H9 (cell line): ENCODE results near the gene ERP44. TPM values are rescaled to one million over a fixed set of nuclear protein-coding genes. Genes with fewer than 3 reads are reported as not detected.

Experiments
- DNase-seq: peaks from one replicate; pipeline ENCODE4 v3.0.0-alpha.2; 2017
- H2AFZ ChIP-seq: one replicate; pipeline ENCODE4 v1.6.1; 2013; ENCODE audit warnings: mild to moderate bottlenecking, low read length, control low read depth, moderate library complexity
- H2AK5ac ChIP-seq: 2 replicates; pipeline ENCODE4 v1.6.1; 2013; ENCODE audit warnings: low read length, control low read depth, mixed read lengths; ENCODE audit not compliant: insufficient read length
- H2BK120ac ChIP-seq: one replicate; pipeline ENCODE4 v1.6.1; 2013; ENCODE audit warnings: low read depth, mild to moderate bottlenecking, low read length, control low read depth, inconsistent platforms; ENCODE audit not compliant: poor library complexity, severe bottlenecking
- H2BK12ac ChIP-seq: 2 replicates; pipeline ENCODE4 v1.6.1; 2013; ENCODE audit warnings: low read length, control low read depth, mixed read lengths, low read depth; ENCODE audit not compliant: insufficient read length
- H2BK15ac ChIP-seq: 2 replicates; pipeline ENCODE4 v1.6.1; 2013; ENCODE audit warnings: low read depth, low read length, control low read depth
- H2BK20ac ChIP-seq: one replicate; pipeline ENCODE4 v1.6.1; 2013; ENCODE audit warnings: low read depth, mild to moderate bottlenecking, low read length, control low read depth, inconsistent platforms; ENCODE audit not compliant: poor library complexity, severe bottlenecking
- H2BK5ac ChIP-seq: 2 replicates; pipeline ENCODE4 v1.6.1; 2013; ENCODE audit warnings: low read length, control low read depth, mixed read lengths; ENCODE audit not compliant: insufficient read length
- H3K14ac ChIP-seq: 2 replicates; pipeline ENCODE4 v1.6.1; 2013; ENCODE audit warnings: low read length, control low read depth; ENCODE audit not compliant: insufficient read depth
- H3K18ac ChIP-seq: 2 replicates; pipeline ENCODE4 v1.6.1; 2013; ENCODE audit warnings: low read depth, mild to moderate bottlenecking, mixed read lengths, low read length, control low read depth; ENCODE audit not compliant: insufficient read length
- H3K23ac ChIP-seq: 2 replicates; pipeline ENCODE4 v1.6.1; 2013; ENCODE audit warnings: low read length, control low read depth, mixed read lengths, low read depth; ENCODE audit not compliant: insufficient read length
- H3K23me2 ChIP-seq: 2 replicates; pipeline ENCODE4 v1.6.1; 2013; ENCODE audit warnings: low read depth, mild to moderate bottlenecking, mixed read lengths, low read length, control low read depth; ENCODE audit not compliant: insufficient read length, poor library complexity, severe bottlenecking
- H3K27ac ChIP-seq: 2 replicates; pipeline ENCODE4 v1.5.1; 2013; ENCODE audit warnings: low read length, control low read depth, mixed read lengths, low read depth; ENCODE audit not compliant: insufficient read length
- H3K27me3 ChIP-seq: 2 replicates; pipeline ENCODE4 v1.6.1; 2013; ENCODE audit warnings: low read length, control low read depth, inconsistent platforms; ENCODE audit not compliant: insufficient read depth
- H3K4ac ChIP-seq: 2 replicates; pipeline ENCODE4 v1.6.1; 2013; ENCODE audit warnings: low read depth, mild to moderate bottlenecking, control low read depth, inconsistent platforms, low read length, moderate library complexity
- H3K4me1 ChIP-seq: 2 replicates; pipeline ENCODE4 v1.6.1; 2013; ENCODE audit warnings: low read length, control low read depth, inconsistent platforms; ENCODE audit not compliant: insufficient read depth
- H3K4me2 ChIP-seq: 2 replicates; pipeline ENCODE4 v1.6.1; 2013; ENCODE audit warnings: low read length, control low read depth, mixed read lengths; ENCODE audit not compliant: insufficient read length, insufficient read depth
- H3K56ac ChIP-seq: 2 replicates; pipeline ENCODE4 v1.6.1; 2013; ENCODE audit warnings: low read depth, mild to moderate bottlenecking, mixed read lengths, low read length, control low read depth; ENCODE audit not compliant: insufficient read length
- H3K79me1 ChIP-seq: 2 replicates; pipeline ENCODE4 v1.6.1; 2013; ENCODE audit warnings: low read depth, mild to moderate bottlenecking, moderate library complexity, low read length, control low read depth, inconsistent platforms; ENCODE audit not compliant: insufficient read depth, poor library complexity, severe bottlenecking
- H3K79me2 ChIP-seq: 2 replicates; pipeline ENCODE4 v1.6.1; 2013; ENCODE audit warnings: low read length, control low read depth, inconsistent platforms; ENCODE audit not compliant: insufficient read depth
- H3K9ac ChIP-seq: 2 replicates; pipeline ENCODE4 v1.6.1; 2013; ENCODE audit warnings: low read length, control low read depth, mixed read lengths; ENCODE audit not compliant: insufficient read length; ENCODE audit errors: extremely low read depth
- H3K9me3 ChIP-seq: one replicate; pipeline ENCODE4 v1.6.1; 2013; ENCODE audit warnings: low read depth, low read length, inconsistent platforms; ENCODE audit not compliant: control insufficient read depth
- H3T11ph ChIP-seq: one replicate; pipeline ENCODE4 v1.6.1; 2013; ENCODE audit warnings: mild to moderate bottlenecking, low read length, control low read depth, inconsistent platforms
- H4K20me1 ChIP-seq: one replicate; pipeline ENCODE4 v1.6.1; 2013; ENCODE audit not compliant: control insufficient read depth, insufficient read length, insufficient read depth
- H4K5ac ChIP-seq: 2 replicates; pipeline ENCODE4 v1.6.1; 2013; ENCODE audit warnings: low read depth, mild to moderate bottlenecking, mixed read lengths, low read length, control low read depth; ENCODE audit not compliant: insufficient read length
- H4K8ac ChIP-seq: replicated peaks from 2 replicates; pipeline ENCODE4 v1.6.1; 2013; ENCODE audit warnings: low read length, control low read depth, mixed read lengths, low read depth; ENCODE audit not compliant: insufficient read length
- H4K91ac ChIP-seq: 2 replicates; pipeline ENCODE4 v1.6.1; 2013; ENCODE audit warnings: low read depth, mild to moderate bottlenecking, moderate library complexity, mixed read lengths, low read length, control low read depth; ENCODE audit not compliant: insufficient read length
- H3K27ac Mint-ChIP-seq, 3 experiments: 2 replicates in 2 of 3; 3 replicates in 1 of 3; pipeline ENCODE4 v1.8.0; 2020 to 2021; ENCODE audit warnings: mixed read lengths in 3 of 3, mild to moderate bottlenecking in 1 of 3, moderate library complexity in 1 of 3
- H3K27me3 Mint-ChIP-seq: 2 replicates; pipeline ENCODE4 v1.8.0; 2021; ENCODE audit warnings: low read depth, mild to moderate bottlenecking, moderate library complexity, mixed read lengths
- H3K36me3 Mint-ChIP-seq, 3 experiments: 2 replicates in 2 of 3; 3 replicates in 1 of 3; pipeline ENCODE4 v1.8.0; 2020 to 2021; ENCODE audit warnings: low read depth in 3 of 3, mixed read lengths in 3 of 3; ENCODE audit not compliant: insufficient read depth in 1 of 3
- H3K4me1 Mint-ChIP-seq, 2 experiments: 2 replicates each; pipeline ENCODE4 v1.8.0; 2020; ENCODE audit warnings: mixed read lengths in 2 of 2
- H3K4me3 Mint-ChIP-seq, 2 experiments: 2 replicates in 1 of 2; 3 replicates in 1 of 2; pipeline ENCODE4 v1.8.0; 2020 to 2021; ENCODE audit warnings: mild to moderate bottlenecking in 2 of 2, mixed read lengths in 2 of 2, moderate library complexity in 1 of 2
- H3K9me3 Mint-ChIP-seq, 2 experiments: 2 replicates in 1 of 2; 3 replicates in 1 of 2; pipeline ENCODE4 v1.8.0; 2020; ENCODE audit warnings: mild to moderate bottlenecking in 2 of 2, mixed read lengths in 2 of 2, moderate library complexity in 1 of 2
- WGBS: extraction: QIAGEN DNeasy Blood & Tissue Kit; methylation state at CpG from one replicate; pipeline ENCODE4 v1.1.7; 2013; ENCODE audit warnings: missing lambda C conversion rate, low lambda C conversion rate, mixed read lengths; ENCODE audit not compliant: insufficient read length; ENCODE audit errors: extremely low coverage; 5-methylcytosine and 5-hydroxymethylcytosine counted together
- total RNA-seq: library from RNA; stranded (reverse); gene quantifications from 2 replicates; pipeline ENCODE4 v1.2.1, GENCODE V29; 2021
- TF ChIP-seq, protein P1 (sequence below): fragments of 200-600 bp; sonication (generic); conservative IDR thresholded peaks from 3 replicates; pipeline ENCODE4 v1.8.0; 2021; ENCODE audit warnings: antibody characterized with exemption, mild to moderate bottlenecking

Gene ERP44
- total RNA-seq, 1 experiment from 2014 or later = 15.4 TPM

DNA sequence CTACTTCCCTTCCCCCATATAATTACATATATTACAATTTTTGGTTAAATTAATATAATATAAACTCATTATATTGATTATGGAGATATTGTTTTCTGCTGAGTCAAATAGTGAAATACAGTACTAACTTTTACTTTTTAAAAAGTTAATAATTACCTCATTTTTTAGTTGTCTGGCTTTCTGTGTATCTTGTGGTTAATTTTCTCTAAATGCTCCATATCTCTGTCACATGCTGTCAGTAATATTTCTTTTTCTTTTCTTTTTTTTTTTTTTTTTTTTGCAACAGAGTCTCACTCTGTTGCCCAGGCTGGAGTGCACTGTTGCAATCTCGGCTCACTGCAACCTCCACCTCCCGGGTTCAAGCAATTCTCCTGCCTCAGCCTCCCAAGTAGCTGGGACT, 169.1 kb downstream of the ERP44 start:
- no peak overlapping the region for H2AFZ ChIP-seq
- no peak overlapping the region for H3K14ac ChIP-seq
- Mint-ChIP-seq H3K4me1 (no peaks in the 10 kb centered on the region), H3K9me3 (peaks cover 19 to 21% of the 10 kb centered on the region in 2 experiments; a peak in 4 of 5 replicates), H3K36me3 (peaks cover 18 to 35% (median 29%) of the 10 kb centered on the region in 3 experiments), H3K27me3 (no peaks in the 10 kb centered on the region), H3K4me3 (no peak overlapping the region), H3K27ac (no peak overlapping the region)
- no peak overlapping the region for H4K91ac ChIP-seq
- H2BK12ac ChIP-seq = no peak overlapping the region
- TF ChIP-seq, protein P1, sequence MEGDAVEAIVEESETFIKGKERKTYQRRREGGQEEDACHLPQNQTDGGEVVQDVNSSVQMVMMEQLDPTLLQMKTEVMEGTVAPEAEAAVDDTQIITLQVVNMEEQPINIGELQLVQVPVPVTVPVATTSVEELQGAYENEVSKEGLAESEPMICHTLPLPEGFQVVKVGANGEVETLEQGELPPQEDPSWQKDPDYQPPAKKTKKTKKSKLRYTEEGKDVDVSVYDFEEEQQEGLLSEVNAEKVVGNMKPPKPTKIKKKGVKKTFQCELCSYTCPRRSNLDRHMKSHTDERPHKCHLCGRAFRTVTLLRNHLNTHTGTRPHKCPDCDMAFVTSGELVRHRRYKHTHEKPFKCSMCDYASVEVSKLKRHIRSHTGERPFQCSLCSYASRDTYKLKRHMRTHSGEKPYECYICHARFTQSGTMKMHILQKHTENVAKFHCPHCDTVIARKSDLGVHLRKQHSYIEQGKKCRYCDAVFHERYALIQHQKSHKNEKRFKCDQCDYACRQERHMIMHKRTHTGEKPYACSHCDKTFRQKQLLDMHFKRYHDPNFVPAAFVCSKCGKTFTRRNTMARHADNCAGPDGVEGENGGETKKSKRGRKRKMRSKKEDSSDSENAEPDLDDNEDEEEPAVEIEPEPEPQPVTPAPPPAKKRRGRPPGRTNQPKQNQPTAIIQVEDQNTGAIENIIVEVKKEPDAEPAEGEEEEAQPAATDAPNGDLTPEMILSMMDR = no peak
- no peak overlapping the region for H3K4me2 ChIP-seq
- H2AK5ac ChIP-seq = no peak overlapping the region
- no peaks in the 10 kb centered on the region for H3K9me3 ChIP-seq
- no peaks in the 10 kb centered on the region for H4K20me1 ChIP-seq
- H3T11ph ChIP-seq = no peak overlapping the region
- no peak overlapping the region for H2BK120ac ChIP-seq
- no CpG with 5 or more reads among the region's 2 CpGs for WGBS
- H3K23me2 ChIP-seq = no peaks in the 10 kb centered on the region
- no peak overlapping the region for H4K5ac ChIP-seq
- no peak overlapping the region for H3K56ac ChIP-seq
- H3K27ac ChIP-seq = no peak overlapping the region
- H3K79me2 ChIP-seq = no peaks in the 10 kb centered on the region
- no peak overlapping the region for H2BK20ac ChIP-seq
- no peak overlapping the region for H3K23ac ChIP-seq
- no peak overlapping the region for H3K18ac ChIP-seq
- H3K79me1 ChIP-seq = no peaks in the 10 kb centered on the region
- no peak overlapping the region for H2BK5ac ChIP-seq
- H3K4ac ChIP-seq = no peak overlapping the region
- no peak overlapping the region for H3K9ac ChIP-seq
- H4K8ac ChIP-seq = no peak overlapping the region
- H3K4me1 ChIP-seq = no peaks in the 10 kb centered on the region
- H2BK15ac ChIP-seq = no peak overlapping the region
- H3K27me3 ChIP-seq = no peaks in the 10 kb centered on the region
- no peak for DNase-seq

Other genes starting within 250 kb of the ERP44 start
- 20.1 and 21.2 TPM in 2 replicates for gene STX17, start 192.3 kb downstream of the ERP44 start, total RNA-seq
- gene INVS, start 243 bp upstream of the ERP44 start, total RNA-seq = 7.5 and 8.2 TPM in 2 replicates